ES-I3 (cell line): Measurements from ENCODE around the gene PALLD.

Experiments used
- H3K36me3 ChIP-seq: 2 replicates; pipeline ENCODE4 v1.6.1; 2013; ENCODE audit warnings: mild to moderate bottlenecking, low read length, control low read depth, moderate library complexity; ENCODE audit not compliant: insufficient read depth
- H3K4me1 ChIP-seq: 2 replicates; pipeline ENCODE4 v1.6.1; 2013; ENCODE audit warnings: mild to moderate bottlenecking, control low read depth, low read length; ENCODE audit not compliant: insufficient read depth
- H3K9ac ChIP-seq: 2 replicates; pipeline ENCODE4 v1.6.1; 2013; ENCODE audit warnings: low read depth, mild to moderate bottlenecking, low read length, moderate library complexity
- H3K9me3 ChIP-seq: 2 replicates; pipeline ENCODE4 v1.6.1; 2013; ENCODE audit warnings: mild to moderate bottlenecking, low read length, moderate library complexity; ENCODE audit not compliant: control insufficient read depth, insufficient read depth

PALLD gene

DNA sequence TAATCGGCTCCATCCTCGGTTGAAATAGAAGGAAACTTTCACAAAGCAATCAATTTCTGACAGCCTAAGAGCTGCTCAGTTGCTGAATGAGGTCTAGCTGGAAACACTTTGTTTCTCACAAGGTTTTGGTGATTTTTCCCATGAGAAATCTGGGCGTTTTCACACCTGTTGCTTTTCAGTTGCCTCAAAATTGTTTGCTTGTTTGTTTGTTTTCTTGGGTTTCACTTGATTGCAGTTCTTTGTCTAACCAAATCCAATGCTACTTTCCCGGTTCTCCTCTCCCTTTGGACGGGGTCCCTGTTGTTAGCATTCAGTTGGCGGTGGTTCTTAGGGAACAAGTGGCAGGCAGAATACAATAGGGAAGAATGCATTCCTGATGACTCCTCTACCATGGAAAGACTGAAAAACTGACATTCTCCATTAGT, 135.5 kb downstream of the PALLD start:
- Histone ChIP-seq H3K4me1 (peaks cover 14% of the 10 kb centered on the region), H3K36me3 (no peaks in the 10 kb centered on the region), H3K9ac (peak overlapping the region; percentile 97; the same call in 1 of the 2 replicates), H3K9me3 (no peaks in the 10 kb centered on the region)

GRCh38 chr4:168633064-168633463, 136.2 kb downstream of the PALLD start:
- no peaks in the 10 kb centered on the region for H3K36me3 ChIP-seq
- H3K9me3 ChIP-seq = no peaks in the 10 kb centered on the region
- peaks cover 14% of the 10 kb centered on the region for H3K4me1 ChIP-seq
- peak overlapping the region; percentile 97; the same call in 1 of the 2 replicates for H3K9ac ChIP-seq

GRCh38 chr4:168633496-168633895, 136.6 kb downstream of the PALLD start:
- H3K9ac ChIP-seq = no peak overlapping the region
- peaks cover 14% of the 10 kb centered on the region for H3K4me1 ChIP-seq
- H3K9me3 ChIP-seq = no peaks in the 10 kb centered on the region
- no peaks in the 10 kb centered on the region for H3K36me3 ChIP-seq

DNA sequence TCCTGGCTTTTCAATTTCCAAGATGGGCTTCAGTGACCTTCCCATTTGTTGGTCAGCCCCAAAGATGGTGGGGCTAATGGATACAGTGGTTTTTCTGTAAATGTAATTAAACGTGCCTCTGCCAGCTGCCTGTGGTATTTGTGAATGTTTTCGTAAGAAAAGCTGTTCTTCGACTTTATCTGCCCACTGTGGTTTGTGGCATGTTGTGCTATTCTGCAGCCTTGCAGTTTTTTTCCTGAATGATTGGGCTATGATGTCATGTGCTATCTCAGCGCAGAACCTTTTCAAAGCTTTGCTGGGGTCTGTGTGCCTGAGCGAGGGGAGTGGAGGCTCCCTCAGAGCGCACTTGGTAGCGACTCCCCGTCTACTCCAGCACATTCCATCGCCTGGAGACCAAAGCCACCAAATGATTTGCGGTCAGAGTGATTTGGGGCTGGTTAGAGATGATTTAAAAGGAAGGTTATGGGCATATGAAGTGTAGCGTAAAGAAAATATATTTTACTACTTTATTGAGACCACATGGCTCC, 137.5 kb downstream of the PALLD start:
- H3K4me1 ChIP-seq = peaks cover 14% of the 10 kb centered on the region

GRCh38 chr4:168636040-168636439, 139.2 kb downstream of the PALLD start:
- Histone ChIP-seq H3K9me3 (no peaks in the 10 kb centered on the region), H3K36me3 (no peaks in the 10 kb centered on the region), H3K4me1 (peaks cover 14% of the 10 kb centered on the region), H3K9ac (no peak overlapping the region)

More for the DNA sequence above, 137.5 kb downstream of the PALLD start:
- Histone ChIP-seq H3K9ac (no peak overlapping the region), H3K9me3 (no peaks in the 10 kb centered on the region), H3K36me3 (no peaks in the 10 kb centered on the region)

DNA sequence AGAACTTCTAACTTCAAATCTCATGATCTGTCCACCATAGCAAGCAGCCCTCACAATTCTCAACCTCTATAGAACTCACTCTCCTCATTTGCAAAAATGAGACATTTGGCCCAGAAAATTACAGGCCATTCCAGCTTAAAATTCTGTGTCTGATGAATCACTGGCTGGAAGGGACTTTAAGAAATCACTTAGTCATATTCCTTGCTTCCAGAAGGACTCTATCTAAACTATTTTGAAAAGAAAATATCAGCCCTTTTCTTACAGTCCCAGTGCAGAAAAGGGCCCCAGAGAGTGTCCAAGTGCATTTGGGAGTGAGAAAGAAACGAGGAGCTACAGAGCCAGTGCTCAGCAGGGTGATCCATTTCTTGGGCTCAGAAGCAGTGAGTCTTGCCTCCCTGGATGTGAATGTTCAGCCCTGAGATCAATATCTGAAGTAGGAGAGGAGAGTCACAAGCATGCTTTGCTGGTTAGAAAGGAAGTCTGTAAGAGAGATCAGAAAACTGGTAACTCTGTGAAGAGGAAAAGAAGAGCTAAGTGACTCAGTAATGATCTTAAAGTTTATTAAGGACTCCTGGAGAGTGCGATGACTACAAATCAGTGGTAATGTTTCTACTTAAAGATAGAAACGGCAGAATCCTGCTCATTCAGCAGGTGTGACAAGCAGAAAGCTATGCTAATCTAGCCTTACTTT, 139.8 kb downstream of the PALLD start:
- no peaks in the 10 kb centered on the region for H3K36me3 ChIP-seq
- peaks cover 14% of the 10 kb centered on the region for H3K4me1 ChIP-seq
- no peak overlapping the region for H3K9ac ChIP-seq
- no peaks in the 10 kb centered on the region for H3K9me3 ChIP-seq

DNA sequence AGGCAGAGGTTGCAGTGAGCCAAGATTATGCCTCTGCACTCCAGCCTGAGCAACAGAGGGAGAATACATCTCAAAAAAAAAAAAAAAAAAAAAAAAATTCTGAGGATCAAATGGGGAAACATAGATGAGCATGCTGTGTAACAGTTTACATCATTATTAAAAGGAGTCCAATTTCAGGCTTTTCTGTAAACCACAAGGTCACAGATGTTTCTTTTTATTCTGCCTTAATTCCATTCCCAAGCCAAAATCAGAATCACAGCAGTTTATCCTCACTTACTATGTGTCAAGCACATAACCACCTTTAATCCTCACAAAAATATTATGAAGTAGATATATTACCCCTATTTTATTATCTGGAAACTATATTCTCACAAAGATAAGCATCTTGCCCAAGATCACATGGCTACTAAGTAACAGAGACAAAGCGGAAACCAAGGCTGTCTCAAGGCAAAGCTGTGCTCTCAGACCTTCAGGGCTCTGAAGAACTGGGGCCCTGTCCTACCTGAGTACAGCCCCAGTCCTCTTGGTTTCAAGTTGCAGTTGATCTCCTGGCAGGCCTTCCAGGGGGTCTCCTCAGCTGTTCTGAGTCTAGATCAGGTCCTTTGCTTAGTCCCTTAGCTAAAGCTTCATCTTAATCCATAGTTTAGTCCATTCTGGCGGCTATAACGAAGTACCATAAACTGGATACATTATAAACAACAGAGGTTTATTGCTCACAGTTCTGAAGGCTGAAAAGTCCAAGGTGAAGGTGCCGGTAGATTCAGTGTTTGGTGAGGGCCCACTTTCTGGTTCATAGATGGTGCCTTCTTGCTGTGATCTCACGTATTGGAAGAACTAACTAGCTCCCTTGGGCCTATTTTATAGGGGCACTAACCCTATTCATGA, 141.3 kb downstream of the PALLD start:
- no peaks in the 10 kb centered on the region for H3K9me3 ChIP-seq
- H3K9ac ChIP-seq = no peak overlapping the region
- peaks cover 8% of the 10 kb centered on the region for H3K4me1 ChIP-seq

GRCh38 chr4:168639914-168640313, 143.1 kb downstream of the PALLD start:
- no peaks in the 10 kb centered on the region; the same call in 1 of the 2 replicates for H3K4me1 ChIP-seq
- no peaks in the 10 kb centered on the region for H3K9me3 ChIP-seq
- H3K36me3 ChIP-seq = no peaks in the 10 kb centered on the region
- no peak overlapping the region for H3K9ac ChIP-seq

More for the DNA sequence above, 141.3 kb downstream of the PALLD start:
- no peaks in the 10 kb centered on the region for H3K36me3 ChIP-seq

- no peak overlapping the region for H3K9ac ChIP-seq
- no peaks in the 10 kb centered on the region for H3K9me3 ChIP-seq
- no peaks in the 10 kb centered on the region for H3K36me3 ChIP-seq
- no peaks in the 10 kb centered on the region; the same call in 1 of the 2 replicates for H3K4me1 ChIP-seq
Measured at GRCh38 chr4:168641811-168642140, 144.9 kb downstream of the PALLD start.

DNA sequence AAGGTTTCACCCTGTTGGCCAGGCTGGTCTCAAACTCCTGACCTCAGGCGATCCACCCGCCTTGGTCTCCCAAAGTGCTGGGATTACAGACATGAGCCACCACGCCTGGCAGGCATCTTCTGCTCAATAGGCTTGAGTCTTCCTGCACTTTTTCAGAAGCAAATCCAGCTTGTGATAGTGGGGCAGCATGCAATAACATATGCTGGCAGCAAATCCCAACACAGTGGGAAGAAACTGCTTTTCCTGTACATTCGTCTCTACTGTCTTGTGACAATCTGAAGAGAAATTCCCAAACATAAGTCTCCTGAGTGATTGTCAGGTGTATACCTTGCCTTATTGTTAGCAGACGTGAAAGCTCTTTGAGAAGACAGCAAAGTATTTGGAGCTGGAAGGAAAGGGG, 145.7 kb downstream of the PALLD start:
- Histone ChIP-seq H3K9ac (no peak overlapping the region), H3K9me3 (no peaks in the 10 kb centered on the region), H3K36me3 (no peaks in the 10 kb centered on the region), H3K4me1 (peaks cover under 1% of the 10 kb centered on the region; the same call in 1 of the 2 replicates)

DNA sequence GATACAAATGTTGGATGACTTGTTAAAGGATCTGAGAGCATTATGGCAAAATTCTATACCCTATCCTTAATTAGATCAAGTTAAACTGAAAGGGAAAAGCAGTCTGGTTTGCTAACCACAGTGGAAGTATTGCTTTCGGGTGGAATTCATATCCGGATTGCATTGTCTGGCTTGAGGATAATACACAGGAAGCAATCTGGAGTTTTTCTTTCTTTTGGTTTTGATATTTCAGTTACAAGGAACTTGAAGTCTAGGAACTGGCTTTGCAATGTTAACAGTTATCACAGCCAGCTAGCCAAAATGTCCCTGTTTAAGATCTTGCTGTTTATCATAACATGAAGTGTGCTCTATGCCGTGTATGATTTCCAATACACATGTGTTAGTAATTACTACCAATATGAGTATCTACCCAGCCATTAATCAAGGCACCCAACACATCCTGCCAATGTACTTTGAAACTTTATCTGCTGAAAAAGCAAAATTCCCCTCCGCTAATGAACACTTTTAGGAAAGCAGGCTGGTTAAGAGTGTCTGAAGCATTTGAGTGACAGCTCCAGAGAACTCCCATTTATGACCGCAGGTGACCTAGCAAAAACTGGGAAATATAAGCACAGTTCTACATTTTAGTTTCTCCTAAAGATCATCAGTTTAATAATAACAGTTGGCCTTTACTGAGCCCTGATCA, 146.4 kb downstream of the PALLD start:
- Histone ChIP-seq H3K9ac (no peak overlapping the region), H3K9me3 (no peaks in the 10 kb centered on the region), H3K36me3 (no peaks in the 10 kb centered on the region), H3K4me1 (peaks cover 5% of the 10 kb centered on the region; the same call in 1 of the 2 replicates)

DNA sequence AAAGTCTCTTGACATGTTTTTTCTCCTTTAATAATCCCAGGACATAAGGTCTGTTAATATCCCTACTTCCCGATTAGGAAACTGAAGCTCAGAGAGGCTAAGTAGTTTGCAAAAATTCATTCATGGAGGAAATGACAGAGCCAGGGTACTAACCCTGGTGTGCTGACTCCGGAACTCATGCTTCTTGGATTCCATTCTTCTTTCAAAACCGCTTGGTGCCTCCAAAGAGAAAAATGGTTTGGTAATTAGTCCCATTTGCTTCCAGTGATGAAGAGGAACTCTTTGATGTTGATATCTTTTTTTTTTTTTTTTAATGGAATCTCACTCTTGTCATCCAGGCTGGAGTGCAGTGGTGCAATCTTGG, 146.9 kb downstream of the PALLD start:
- Histone ChIP-seq H3K36me3 (no peaks in the 10 kb centered on the region), H3K4me1 (peaks cover 9% of the 10 kb centered on the region; the same call in 1 of the 2 replicates), H3K9me3 (no peaks in the 10 kb centered on the region), H3K9ac (no peak overlapping the region)

DNA sequence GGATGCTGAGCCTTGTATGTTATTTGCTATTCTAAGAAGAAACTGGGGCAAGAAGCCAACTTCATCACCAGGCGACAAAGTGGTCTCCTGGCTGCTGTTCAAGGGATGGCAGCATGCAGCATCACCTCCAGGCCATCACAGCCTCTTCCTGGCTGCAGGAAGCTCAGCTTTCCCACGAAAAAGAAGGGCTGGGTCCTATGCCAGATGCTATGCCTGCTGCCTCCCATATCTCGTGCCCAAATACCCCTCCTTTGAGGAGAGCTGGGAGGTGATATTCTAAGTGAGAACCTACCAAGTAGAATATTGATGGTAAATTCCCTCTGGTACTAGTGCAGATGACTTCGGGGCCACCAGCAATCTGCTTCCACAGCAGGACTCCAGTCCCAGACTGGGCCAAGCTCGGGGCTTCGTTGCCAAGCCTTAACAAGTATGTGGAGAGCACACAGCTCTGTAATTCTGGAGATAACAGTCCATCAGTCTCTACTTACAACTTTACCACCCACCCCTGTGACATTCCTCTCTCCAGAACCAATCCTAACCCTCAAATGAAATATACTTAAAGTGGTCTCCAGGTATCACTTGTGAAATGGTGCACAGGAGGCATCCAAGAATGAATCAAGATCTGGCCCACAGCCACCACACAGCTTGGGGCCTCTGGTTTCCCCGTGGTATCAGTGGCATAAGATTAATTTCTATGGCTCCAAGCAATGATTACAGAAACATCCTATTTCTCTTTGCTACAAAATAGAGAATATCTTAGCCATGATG, 149.3 kb downstream of the PALLD start:
- H3K9me3 ChIP-seq = no peaks in the 10 kb centered on the region
- peaks cover 21% of the 10 kb centered on the region for H3K4me1 ChIP-seq
- H3K9ac ChIP-seq = no peak overlapping the region
- H3K36me3 ChIP-seq = no peaks in the 10 kb centered on the region
